Stimulated activated CD4-positive, alpha-beta T cell treated with anti-CD3 and anti-CD28 coated beads, Interleukin-4, amount 100 ng/mL, for 4 hours (primary cell): ENCODE results near the gene RARB.

Source experiments
- DNase-seq, 2 experiments: peaks; one replicate each; pipeline ENCODE4 v3.0.0-alpha.2; 2020

Gene RARB

GRCh38 chr3:25473246-25473645 is 45.2 kb downstream of the RARB start:
- DNase-seq = no peak

DNA sequence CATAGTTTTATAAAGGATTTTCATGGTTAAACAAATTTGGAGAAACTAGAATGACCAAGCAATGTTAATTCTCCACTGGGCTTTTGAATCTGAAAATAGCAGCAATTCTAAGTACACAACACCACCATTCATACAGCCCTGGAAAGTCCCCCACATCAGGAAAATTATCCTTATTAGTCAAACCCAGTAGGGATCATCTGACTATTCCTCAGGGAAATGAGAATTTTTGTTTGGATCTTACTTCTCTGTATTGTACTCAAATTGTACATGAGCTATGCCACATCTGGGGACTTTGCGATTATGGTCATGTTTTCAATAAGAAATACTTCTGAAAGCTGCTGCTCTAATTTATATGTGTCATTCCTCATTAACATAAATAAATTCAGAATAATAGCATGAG is 46.0 kb downstream of the RARB start:
- DNase-seq = no peak

- no peak for DNase-seq
Observed at GRCh38 chr3:25476639-25477038, 48.6 kb downstream of the RARB start.

GRCh38 chr3:25478211-25478757 is 50.2 kb downstream of the RARB start:
- no peak for DNase-seq

- no peak for DNase-seq
Observed at GRCh38 chr3:25478964-25479726, 51.1 kb downstream of the RARB start.

DNA sequence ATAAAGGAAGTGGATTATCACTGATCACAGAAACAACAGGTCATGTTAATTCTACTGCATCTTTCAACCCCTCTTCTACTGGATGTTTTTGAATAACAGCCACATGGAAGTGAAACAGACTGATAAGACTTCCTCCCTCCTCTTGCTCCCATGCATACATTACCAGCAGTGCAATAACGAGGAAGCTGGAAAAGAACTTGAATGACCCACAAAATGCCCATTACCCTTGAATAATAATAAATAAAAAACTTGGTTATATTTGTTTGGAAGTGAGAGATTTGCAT is 51.6 kb downstream of the RARB start:
- DNase-seq = no peak

- DNase-seq = no peak
Observed at GRCh38 chr3:25480811-25481210, 52.7 kb downstream of the RARB start.

- DNase-seq = no peak
Observed at GRCh38 chr3:25481386-25481785, 53.3 kb downstream of the RARB start.

- no peak for DNase-seq
Observed at GRCh38 chr3:25483456-25483855, 55.4 kb downstream of the RARB start.

- no peak for DNase-seq
Observed at GRCh38 chr3:25485673-25486072, 57.6 kb downstream of the RARB start.

DNA sequence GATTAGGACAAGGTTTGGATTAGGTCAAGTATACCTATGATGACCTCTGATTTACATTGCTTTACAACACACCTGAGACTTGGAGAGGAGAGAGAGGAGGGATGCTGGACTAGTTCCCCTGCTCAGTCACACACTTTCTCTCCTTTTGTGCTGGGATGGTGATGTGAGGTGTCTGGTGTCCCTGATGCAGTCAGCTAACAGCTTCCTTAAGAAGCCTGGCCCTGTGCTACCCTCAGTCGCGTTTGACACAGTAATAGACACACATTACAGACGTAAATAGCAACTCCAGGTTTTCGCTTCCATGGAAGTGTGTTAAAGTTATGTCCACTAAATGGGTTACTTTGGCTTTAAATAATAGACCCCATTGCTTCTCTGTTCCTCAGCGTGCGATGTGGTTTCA is 58.9 kb downstream of the RARB start:
- DNase-seq = no peak

- DNase-seq = no peak
Observed at GRCh38 chr3:25489858-25490593, 62.0 kb downstream of the RARB start.

DNA sequence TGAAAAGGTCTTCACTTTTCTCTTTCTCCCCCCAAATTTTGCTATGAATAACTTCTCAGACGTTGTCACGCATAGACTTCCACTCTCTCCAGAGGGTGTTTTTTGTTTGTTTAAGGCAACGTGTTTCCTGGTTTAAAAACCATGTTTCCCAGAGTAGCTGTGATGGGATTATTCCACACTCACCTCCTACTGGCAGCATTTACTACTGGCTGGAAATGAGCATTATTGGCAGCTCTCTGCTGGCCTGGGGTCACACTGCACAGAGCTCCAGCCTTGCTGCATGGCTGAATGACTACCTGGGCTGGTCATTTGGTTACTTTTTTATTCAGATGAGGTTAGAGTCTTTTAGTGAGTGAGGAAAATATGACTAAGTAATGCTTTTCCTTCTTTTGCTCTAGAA is 65.2 kb downstream of the RARB start:
- no peak for DNase-seq

DNA sequence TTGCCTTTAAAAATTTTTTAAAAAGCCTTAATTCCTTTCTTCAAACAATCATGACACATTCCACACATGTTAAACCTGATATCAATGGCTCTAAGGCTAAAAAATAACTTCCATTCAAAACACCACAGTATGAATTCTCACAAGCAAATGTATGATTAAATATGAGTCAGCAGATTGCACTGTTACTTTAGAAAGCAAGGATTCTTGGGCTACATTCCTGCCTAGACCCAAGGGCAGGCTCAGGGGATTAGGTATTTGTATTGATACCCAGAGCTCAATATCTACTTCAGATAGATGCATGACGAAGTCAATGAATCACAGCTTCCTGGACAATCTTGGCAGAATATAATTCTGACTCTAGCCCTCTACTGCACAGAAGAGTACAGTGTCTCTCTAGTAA is 65.7 kb downstream of the RARB start:
- DNase-seq = no peak

DNA sequence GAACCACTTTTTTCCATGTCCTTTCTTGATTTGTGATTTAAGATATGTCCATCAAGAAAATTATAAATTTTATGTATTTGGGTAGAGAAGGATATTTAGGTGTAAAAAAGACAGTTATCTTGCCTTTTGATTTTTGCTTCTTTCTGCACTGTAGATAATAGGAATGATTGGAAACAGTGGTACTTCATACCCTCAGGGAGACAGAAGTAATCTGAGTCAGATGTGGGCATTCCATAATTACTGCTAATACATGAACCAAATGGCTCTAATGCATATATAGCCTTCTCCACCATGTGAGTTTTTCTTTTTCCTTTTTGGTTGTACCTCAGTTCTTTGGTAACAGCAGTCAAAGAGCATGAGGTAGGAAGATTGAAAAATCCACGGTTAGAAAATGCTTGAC is 67.2 kb downstream of the RARB start:
- DNase-seq = no peak

- no peak for DNase-seq
Observed at GRCh38 chr3:25495726-25496253, 67.7 kb downstream of the RARB start.

- DNase-seq = no peak
Observed at GRCh38 chr3:25497096-25497495, 69.0 kb downstream of the RARB start.

DNA sequence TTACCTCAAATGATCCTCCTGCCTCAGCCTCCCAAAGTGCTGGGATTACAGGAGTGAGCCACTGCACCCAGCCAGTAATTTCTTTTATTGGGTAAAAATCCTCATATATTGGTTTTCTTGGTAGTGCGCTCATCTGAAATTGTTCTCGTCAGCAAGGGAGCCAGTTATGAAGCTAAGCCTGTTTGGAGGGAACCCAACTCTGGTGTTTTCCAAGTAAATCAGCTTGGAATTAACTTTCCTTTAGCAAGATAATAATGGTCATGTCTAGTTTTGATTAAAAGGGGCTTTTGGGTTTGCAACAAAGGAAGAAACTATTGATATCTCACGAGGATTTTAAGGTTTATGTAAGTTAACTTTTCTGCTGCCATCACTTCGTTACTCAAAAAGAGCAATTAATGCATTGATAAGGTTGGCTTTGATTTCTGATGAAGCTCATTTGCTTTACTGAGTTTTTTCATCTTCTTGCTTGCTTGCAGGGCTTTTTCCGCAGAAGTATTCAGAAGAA is 72.7 kb downstream of the RARB start:
- DNase-seq = no peak

DNA sequence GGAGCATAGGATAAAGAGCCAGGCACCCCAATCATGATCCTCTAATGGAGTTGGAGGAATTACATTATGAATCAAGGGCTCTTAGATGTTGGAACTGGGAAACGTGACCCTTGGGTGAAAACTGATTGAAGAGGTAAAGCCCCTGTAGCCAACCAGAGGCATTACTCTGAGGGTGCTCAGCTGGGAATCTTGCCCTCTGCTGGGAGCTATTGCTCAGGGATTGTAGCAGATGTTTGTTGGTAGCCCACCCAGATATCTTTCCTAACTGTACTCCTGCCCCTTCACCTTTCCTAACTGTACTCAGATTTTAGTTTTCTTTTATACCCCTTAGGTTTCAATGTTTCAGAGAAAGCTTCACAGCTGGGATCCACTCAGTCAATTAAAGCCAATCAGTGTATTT is 74.2 kb downstream of the RARB start:
- DNase-seq = no peak

DNA sequence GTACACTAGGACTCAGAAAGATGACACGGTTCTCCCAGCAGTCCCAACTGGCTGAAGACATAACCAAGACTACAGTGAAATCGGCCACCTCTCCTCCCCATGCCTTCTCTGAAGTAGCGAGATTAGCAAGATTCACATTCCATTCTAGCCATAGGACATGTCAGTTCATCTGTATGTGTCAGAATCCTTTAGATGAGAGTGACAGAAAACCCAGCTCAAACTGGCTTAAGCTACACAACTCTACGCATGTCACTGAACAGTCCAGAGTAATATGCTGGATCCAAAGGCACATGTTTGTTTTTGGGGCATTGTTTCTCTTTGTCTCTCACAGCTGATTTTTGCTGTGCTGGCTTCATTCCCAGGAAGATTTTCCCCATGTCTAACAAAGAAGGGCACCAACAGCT is 75.8 kb downstream of the RARB start:
- DNase-seq = no peak

GRCh38 chr3:25505581-25505980 is 77.5 kb downstream of the RARB start:
- DNase-seq = no peak

DNA sequence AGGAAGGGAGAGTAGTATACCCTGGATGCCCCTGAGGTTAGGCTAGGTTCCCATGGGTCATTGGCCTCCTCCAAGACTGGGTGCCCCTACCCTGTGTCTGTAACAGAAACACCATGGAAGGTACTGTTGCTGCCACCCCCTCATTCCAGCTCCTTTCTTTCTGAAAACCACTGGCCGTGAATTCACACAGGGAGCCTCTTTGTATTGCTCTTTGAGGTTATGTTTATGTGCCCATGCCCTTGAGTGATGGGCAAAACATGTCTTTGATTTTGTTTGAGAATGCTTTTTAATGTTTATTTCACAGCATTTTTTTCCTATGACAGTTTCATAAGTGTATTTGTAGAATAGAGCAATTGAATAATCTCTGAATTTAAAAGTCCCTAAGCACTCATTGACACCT is 79.7 kb downstream of the RARB start:
- no peak for DNase-seq

DNA sequence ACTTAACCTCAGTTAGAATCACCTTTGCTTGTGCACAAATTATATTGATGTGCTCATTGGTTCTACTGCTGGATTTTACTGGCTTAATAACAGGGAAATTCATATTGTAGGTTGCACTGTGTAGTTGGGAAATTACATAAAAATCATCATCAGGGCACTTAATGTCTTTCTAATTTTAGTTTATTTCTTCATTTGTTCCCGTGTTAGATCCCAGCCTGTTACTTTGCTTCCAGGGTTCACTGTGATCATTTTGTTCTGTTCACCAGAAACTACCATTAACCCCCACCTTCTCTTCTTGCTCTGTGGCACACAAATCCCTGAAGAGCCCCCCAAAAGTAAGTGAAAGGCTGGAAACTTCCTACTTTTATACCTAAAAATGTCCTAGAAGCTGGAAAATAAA is 80.4 kb downstream of the RARB start:
- DNase-seq = no peak

DNA sequence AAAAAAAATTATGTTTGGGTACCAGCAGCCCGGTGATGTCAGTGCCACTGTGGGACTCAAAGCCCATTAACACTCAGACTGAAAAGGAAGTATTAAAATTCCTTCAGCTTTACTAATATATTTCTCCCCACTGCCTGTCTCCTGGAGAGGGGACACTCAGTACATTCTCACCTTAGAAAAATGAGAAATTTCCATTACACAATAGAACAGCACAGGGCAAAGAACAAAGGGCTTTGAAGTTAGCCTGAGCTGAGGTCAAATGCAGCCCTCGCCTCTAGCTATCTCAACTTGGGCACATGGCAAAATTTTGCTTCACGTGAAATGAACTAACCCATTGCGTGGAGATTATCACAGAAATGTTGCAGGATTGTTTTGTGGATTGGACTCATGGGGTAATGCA is 80.8 kb downstream of the RARB start:
- DNase-seq = no peak
